ENCODE results near the gene NRG3.

Gene NRG3

DNA sequence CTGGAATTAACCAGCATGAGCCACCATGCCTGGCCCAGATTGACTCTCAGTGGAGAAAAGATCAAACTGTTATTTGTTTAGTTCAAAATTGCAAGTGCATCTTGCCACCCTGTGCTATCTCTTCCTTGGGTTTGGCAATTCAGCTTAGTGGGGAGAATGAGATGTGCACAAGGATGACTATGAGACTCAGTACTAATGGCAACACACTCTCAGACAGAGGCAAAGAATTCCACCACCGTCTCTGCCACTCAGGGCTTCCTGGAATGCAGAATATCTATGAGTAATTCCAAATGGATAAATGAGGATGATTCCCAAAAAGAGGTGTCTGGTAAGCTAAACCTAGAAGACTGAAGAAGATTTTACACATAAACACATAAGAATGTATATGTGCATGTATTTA is 525.8 kb downstream of the NRG3 start:
- DNase-seq, result no peak

DNA sequence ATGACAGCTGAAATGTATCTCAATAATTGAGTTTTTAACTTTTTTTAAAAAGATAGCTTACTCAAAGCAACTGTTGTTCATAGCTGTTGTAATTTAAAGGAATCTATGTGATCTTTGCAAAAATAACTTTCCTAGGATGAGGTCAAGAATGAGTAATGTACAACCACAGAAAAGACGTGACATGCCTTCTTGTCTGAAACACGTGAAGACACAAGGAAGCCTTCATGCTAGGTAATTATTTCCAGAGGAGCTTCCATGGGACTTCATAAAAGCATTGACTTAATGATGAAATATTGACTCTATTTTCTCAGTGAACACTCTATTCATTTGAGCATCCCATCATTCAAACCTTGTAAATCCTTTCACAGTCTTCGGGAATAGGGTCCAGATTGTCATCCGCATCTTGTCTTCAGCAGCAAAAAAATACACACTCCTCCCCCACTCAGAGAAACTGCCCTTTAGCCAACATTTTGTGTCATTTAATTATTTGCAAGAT is 528.0 kb downstream of the NRG3 start:
- DNase-seq, result no peak

DNA sequence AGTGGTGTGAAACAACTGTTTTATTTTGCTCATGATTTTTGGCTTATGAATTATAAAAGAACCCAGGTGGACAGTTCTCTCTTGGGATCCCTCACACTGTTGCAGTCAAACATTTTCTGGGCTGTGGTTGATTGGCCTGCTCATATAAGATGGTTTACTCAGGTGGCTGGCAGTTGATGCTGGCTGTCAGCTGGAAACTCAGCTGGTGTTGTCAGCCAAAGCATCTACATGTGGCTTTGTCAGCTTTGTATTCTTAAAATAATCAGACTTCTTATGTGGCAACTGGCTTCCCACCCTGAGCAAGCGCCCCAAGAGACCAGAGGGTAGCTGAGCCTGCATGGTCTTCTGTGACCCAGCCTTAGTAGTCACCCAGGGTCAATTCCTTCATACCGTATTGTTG is 534.7 kb downstream of the NRG3 start:
- no peak for DNase-seq

DNA sequence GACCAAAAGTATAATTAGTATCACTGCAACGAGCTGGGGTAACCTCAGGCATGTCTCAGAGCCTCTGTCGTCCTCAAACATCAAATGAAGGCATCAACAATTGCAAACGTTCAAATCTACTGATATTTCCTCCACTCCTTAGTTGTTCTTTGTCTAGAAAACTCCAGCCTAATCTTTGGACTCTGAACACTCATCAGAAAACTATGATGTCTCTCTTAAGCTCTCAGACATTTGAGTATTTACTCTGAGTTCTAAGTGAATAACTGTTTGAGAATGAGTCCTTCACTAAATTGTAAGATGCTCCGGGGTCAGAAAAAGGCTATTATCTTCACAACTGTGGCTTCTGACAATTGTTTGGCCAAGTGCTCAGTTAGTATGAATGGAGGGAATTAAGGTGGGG is 536.4 kb downstream of the NRG3 start:
- DNase-seq, result no peak

DNA sequence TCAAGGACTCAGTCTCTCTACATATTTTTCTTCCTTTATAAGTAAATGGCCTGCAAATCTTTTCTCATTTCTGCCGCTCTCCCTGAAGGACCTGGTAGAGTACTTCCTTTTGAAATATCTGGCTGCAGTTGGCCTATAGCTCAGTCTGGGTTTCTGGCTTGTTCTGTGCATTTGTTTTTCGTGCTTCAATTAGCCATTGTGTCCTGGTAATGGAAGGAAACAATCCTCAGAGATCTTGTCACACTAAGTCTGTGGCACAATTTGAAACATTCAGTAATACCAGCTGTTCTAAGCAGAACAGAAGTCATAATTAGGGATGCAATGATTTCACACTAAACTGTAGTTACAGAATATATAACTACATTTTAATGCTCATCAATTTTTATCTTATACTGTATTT is 545.0 kb downstream of the NRG3 start:
- no peak for DNase-seq

DNA sequence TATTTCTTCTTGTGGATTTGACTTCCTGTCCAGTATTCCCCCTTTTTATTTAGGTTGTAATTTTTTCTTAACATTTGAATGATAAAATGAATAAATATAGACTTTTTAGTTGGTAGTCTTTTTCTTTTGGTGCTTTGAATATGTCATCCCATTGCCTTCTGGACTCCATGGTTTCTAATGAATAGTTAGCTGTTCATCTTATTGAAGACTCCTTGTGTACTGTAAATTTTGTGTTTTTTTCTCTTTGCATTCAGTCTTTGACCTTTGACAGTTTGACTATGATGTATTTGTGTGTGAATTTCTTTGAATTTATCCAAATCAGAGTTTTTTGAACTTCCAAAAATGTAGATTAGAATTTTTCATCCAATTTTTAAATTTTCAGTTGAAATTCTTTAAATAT is 554.3 kb downstream of the NRG3 start:
- DNase-seq, result no peak

DNA sequence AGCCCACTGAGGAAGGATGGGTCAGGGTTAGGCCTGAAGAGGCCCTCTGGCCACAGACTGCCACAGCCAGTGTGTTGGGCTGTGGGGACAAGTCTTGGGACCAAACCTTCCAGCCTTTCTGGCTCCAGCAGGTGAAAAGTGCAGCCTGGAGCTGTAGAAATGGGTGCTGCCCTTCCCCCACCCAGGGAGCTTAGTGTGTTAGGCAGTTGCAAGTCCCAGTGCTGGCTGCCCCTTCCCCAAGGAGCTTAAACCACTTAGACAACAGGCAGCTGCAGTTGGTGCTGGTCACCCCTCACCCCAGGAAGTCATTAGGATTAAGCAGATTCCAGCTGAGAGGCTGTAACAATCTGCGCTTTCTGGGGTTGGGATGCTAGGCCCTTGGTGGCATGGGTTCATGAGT is 563.3 kb downstream of the NRG3 start:
- DNase-seq, result no peak

DNA sequence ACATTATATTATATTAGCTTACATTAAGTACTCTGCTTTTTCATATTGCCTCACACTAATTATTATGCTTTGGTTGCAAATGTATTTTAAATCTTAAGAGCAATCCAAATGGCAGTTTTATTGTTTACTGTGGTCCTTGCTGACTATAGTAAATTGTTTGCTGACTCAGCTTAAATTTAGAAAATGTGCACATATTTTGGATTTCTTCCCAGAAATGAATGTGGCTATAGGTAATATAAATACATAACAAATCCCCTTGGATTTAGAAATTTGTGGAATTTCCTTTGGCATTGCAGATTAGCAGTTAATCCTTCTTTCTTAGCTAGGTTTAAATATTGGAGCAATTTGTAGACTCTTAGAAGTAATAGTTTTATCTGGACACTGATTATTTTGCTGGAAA is 565.8 kb downstream of the NRG3 start:
- DNase-seq, result no peak

DNA sequence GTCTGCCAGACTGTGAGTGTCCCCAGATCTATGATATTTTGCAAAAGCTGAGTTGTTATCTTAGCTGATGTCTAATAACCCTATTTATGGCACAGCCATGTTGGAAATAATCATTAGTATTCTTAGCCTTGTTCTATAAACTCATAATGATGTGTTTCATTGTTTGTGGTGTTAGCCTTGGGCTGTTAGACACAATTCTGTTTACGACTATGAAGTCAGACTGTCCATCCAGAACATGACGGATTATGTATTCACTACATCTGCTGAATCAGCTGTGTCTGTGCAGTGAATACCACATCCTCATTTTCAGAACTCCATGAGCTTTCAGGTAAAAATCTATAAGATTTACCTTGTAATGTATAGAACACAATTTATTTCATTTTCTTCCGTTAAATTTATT is 577.1 kb downstream of the NRG3 start:
- no peak for DNase-seq

DNA sequence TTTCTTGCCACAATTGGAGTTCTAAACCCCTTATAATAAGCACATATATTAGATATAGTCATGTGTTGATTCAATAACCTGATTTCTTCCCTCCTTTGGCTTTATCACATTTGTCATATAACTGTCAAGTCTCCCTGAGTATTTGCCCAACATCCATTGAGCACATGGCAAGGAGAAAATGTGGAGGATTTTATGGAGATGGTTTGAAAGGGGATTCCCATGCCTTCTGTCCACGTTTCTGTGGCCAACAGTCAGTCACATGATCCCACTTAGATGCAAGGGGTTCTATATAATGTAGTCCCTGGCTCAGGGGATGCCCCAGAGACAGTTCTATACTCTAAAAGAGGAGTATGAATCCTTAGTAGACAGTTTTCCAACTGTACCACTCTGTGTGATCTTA is 577.7 kb downstream of the NRG3 start:
- DNase-seq, result no peak

DNA sequence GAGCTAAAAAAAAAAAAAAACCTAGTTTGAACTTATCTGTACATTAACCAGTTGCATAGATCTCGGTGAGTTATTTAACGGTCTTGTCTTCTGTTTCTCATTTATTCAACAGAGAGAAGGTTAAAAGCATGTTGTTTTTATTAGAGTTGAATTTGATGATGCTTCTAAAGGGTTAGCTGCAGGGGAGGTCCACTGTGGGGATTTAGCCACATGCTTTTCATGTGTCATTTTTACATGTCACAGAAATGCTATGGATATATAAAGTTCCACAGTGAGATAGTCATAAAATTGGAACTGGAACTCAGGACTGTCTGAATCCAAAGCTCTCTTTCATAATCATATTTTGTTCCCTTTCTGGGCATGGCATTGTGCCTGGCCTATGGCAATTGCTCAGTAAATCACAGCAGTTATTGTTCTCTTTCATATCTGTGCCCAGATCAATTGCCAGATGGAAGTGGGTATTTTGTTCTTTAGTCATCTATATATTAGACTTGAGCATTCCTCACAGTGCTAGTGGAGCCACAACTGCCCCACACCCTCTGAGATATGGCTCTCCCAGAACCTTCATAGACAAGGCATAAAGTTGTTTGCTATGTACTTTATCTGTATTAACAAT is 578.8 kb downstream of the NRG3 start:
- no peak for DNase-seq

DNA sequence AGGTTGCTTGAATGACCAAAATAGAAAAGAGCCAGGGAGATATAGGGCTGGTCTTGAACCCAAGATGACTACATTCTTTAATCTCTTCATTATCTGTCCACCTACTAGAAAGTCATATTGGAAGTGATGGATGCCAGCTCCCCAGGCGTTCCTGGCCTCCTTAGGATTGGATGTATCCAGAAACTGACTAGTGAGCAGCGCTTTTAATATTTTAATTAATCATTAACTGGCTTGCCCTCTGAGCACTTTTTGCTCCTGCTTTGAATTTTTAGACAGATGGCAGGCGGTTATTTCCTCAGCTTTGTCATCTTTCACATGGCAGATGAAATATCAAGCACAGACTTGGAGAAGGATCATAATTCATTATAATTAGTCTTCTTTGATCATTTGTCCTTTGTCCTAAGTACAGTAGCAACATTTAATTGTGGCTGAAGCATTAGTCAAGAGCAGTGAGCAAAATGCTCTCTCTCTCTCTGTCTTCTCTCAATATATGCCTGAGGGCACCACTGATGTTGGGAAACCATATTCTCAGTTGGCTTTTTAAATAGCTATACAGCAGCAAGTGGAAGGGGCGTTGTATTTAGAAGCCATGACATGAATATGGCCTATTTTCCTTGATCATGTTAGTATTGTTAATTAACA is 588.0 kb downstream of the NRG3 start:
- DNase-seq, result no peak

DNA sequence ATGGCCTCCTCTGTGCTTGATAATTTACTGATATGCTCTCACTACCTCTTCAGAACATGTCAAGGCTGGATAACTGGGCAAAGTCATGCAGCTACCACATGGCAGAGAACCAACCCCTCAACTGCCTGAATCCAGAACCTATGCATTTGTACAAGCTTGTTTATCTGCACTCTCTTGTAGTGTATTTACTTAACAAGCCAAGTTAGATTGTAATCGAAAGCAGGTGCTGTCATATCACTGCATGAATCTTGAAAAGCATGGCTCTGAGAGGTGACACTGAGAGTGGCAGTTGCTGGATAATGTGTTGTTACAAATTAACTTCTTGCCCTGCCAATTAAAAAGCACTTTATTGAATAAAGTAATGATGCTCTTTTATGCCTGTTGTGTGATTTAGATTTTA is 588.6 kb downstream of the NRG3 start:
- no peak for DNase-seq

DNA sequence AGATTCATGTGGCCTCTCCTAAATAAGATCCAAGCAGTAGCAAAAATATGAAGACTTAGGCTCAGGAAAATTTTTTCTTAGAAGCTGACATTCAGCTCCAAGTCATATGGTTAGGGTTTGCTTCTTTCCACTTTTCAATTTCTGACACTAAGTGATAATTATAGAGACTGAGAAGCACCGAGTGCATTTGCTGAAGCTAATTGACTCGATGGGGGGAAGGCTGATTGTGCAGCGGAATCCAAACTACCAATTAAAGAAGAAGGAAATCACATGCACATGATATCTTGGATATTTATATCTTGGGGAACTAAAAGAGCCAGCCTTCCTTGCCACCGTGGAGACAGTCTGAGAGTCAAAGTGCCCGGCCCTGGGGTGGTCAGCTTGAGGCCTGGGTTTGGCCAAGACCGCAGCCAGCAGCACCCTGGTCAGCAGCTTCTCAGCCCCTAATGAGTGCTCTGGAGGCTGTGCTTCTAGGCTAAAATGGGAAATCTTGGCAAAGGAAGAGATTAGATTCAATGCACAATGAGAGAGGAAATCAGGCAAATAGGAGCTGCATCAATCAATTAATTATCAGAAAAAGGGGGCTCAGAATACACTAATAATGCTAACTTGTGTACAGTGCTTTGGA is 589.3 kb downstream of the NRG3 start:
- DNase-seq, result no peak

DNA sequence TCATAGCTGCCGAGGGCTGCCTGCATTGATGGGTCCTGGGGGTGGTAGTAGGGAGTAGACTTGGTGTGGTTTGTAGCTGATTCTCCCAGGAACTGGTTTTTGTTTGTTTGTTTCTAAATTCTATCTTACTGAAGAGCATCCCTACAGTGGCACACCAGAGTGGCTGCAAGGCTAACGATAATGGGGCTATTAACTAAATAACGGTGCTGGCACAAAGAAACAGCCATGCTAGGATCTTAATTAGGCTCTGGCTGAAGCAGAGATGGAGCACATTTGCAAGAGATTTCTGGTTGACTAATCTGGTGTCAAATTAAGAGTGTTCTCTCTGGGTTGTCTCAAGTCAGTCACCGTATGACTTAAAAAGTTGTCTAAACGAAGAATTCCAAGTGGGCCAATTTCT is 590.0 kb downstream of the NRG3 start:
- DNase-seq, result no peak

DNA sequence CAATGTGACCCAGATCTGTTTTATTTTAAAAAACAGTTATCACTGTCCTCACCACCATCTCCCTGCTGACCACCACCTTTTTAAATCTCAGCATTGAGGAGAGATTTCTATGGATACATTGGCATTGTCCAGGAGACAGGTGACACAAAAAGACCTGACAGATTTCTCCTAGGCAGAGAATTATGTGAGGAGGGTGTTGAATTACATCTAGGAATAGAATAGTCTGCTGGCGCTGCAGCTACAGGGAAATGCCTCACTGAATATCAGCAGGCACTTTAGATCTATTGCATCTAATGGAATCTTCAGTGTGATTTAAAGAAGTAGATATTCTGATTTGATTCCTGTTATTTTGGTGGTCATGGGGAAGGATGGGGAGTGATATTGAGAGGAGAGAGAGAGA is 593.5 kb downstream of the NRG3 start:
- no peak for DNase-seq

DNA sequence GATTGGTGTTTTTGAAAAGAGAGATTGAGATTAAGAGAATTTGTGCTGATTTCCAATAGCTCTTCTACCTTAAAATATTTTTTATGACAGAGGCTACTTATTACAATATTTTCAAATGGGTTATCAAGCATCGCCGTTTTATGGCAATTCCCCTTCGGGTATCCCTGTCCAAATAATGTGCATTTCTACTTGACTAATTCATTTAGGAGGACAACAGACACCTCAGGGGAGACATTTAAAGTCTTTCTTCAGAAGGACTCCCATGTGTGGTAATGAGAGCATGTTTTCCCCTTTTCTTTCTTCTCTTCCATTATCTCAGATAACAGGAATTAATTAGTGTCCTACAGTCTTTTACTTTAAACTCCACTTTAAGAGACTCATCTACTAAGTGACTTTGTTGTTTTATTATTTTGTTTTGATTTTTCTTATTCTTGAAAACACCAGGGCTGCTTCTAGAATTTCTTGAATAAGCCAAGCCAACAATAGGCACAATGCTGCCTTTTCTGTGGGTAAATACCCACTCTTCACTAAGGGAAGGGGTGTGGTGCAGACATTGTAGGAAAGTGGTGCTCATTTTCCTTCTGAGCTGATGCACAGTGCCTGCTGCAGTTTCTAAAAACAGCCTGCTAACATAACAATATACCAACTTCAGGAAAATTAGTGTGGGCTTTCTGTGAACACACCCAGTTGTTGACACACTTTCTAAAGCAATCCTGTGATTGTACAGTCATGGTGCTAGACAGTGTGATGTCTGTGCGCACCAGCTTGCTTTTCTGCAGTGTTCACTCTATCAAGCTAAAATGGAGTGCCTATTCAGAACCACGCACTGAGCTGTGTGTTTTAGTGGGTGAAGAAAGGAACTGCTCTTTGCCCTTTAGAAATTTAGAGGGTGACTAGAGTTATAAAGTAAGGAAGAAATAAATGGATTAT is 597.7 kb downstream of the NRG3 start:
- no peak for DNase-seq

DNA sequence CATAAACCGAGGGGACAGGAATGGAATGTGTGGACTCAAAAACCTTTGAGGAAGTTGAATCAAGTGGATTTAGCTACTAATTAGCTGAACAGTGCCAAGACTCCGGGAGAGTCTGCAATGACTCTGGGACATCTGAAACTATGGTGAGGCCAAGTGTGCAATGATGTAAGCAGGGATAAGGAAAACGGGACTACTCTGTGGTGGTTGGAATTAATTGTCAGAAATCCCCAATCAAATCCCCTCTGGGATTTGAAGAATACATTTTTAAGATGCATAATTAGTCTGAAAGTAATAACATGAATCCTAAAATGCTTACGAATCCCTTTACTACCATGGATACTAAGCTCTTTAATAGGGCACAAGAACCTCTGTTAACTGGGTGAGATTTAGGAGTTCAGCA is 602.8 kb downstream of the NRG3 start:
- DNase-seq, result no peak

DNA sequence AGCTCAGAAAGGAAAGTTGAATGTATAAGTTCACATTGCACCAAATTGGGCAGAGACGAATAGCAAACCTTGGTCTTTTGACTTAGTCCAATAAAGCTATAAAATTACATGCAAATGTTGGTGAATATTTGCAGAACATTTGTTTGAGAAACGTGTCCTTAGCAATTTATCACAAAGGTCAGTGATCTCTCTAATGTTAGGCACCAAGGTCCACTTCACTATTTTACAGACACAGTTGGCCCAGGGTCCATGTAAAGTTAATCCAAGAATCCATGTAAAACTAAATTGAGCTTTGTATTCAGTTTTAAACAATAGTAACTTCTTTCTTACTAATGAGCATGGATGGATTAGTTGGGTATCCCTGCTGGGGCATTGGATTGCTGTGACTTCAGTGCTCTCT is 617.7 kb downstream of the NRG3 start:
- DNase-seq, result no peak

DNA sequence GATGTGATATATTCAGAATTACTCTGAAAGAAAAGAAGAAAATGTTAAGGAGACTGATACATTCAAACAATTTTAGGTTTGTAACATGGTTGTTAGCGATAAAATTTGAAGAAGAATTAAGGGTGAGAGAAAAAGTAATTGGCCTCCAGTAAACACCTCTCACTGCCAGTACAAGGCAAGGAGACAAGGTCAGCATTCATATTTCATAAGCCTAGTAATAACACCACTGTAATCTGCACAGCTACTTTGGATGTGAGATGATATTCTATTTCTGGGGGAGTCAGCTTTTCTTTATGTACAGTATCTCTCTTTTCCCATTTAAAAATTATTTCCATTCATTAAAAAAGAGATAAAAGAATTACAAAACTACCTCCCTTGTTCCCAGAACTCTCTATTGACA is 621.1 kb downstream of the NRG3 start:
- no peak for DNase-seq

DNA sequence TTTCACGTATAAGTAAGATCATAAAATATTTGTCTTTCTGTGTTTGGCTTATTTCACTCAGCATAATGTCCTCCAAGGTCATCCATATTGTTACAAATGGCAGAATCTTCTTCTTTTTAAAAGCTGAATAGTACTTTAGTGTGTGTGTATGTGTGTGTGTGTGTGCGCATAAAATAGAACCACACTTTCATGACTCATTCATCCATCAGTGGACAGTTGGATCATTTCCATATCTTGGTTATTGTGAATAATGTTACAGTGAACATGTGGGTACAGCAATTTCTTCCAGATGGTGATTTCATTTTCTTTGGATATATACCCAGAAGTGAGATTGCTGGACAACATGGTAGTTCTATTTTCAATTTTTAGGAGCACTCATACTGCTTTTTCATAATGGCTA is 622.4 kb downstream of the NRG3 start:
- DNase-seq, result no peak

DNA sequence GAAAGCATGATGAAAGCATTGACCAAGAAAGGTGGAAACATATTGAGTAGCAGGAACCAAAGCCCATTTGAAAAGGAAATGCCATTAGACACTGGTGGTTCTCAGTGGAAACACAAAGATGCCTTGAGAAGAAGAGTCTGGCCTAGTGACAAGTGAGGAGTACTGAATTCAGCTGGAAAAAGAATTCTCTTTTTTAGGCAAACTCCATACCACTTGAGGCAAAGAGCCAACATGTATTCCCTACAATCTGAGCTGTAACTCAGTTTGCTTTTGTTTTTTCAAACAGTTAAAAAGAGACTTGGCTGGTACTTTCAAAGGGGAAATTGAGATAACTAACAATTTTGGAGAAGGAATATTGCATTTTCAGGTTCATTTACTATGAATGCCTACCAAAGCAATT is 624.0 kb downstream of the NRG3 start:
- no peak for DNase-seq

DNA sequence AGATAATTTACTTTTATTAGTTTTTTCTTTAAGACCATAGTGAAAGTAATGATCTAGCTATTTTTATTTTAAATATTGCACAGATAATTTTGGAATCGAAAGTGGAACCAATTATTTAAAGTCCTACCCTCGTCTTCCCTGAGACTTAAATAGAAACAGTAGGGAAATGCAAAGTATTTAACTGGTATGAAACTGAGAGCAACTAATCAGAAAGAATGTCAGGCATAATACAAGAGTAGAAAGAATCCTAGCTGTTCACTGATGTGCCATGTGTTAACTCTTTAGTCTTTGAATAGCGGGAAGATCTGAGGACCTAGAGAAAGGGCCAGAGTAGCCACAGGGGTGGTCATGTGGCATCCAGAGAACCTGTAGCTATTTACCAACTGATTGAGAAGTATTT is 630.0 kb downstream of the NRG3 start:
- no peak for DNase-seq

Measured in inflammatory macrophage treated with lipopolysaccharide for 1 hour (primary cell).